Smooth muscle cell (in vitro differentiated cells): ENCODE data around the gene FHIT. TPM values are rescaled to one million over a fixed set of nuclear protein-coding genes. Genes with fewer than 3 reads are reported as not detected.

Source experiments
- DNase-seq: peaks from one replicate; lab custom pipeline; 2025; ENCODE audit not compliant: unreplicated experiment; lab: John Stamatoyannopoulos, UW
- H2AFZ ChIP-seq: fragments of 200-600 bp; sonication (generic); 2 replicates; pipeline ENCODE4 v1.6.0; 2016; ENCODE audit warnings: antibody characterized with exemption, low read depth, mild to moderate bottlenecking
- H3F3A ChIP-seq: fragments of 200-600 bp; sonication (generic); 2 replicates; pipeline ENCODE4 v1.6.0; 2017; ENCODE audit warnings: antibody characterized with exemption, low read depth
- H3K27ac ChIP-seq: fragments of 200-600 bp; sonication (generic); 2 replicates; pipeline ENCODE4 v1.5.1; 2016; ENCODE audit warnings: low read depth, mild to moderate bottlenecking
- H3K27me3 ChIP-seq: fragments of 200-600 bp; sonication (generic); 2 replicates; pipeline ENCODE4 v1.6.1; 2016; ENCODE audit warnings: low read depth, mild to moderate bottlenecking
- H3K36me3 ChIP-seq: fragments of 200-600 bp; sonication (generic); 2 replicates; pipeline ENCODE4 v1.5.1; 2016; ENCODE audit warnings: low read depth
- H3K4me1 ChIP-seq: fragments of 200-600 bp; sonication (generic); 2 replicates; pipeline ENCODE4 v1.5.1; 2016; ENCODE audit warnings: low read depth
- H3K4me2 ChIP-seq: fragments of 200-600 bp; sonication (generic); 2 replicates; pipeline ENCODE4 v1.6.0; 2016; ENCODE audit warnings: mild to moderate bottlenecking
- H3K4me3 ChIP-seq: fragments of 200-600 bp; sonication (generic); 2 replicates; pipeline ENCODE4 v1.5.1; 2016; ENCODE audit warnings: mild to moderate bottlenecking
- H3K79me2 ChIP-seq: fragments of 200-600 bp; sonication (generic); 2 replicates; pipeline ENCODE4 v1.6.0; 2016; ENCODE audit warnings: low read depth, mild to moderate bottlenecking
- H3K9ac ChIP-seq: fragments of 200-600 bp; sonication (generic); 2 replicates; pipeline ENCODE4 v1.6.0; 2016; ENCODE audit warnings: low read depth
- H3K9me3 ChIP-seq: fragments of 200-600 bp; sonication (generic); replicated peaks from 2 replicates; pipeline ENCODE4 v1.5.1; 2016; ENCODE audit warnings: low read depth
- H4K20me1 ChIP-seq: fragments of 200-600 bp; sonication (generic); 2 replicates; pipeline ENCODE4 v1.6.0; 2016; ENCODE audit warnings: low read depth
- CTCF ChIP-seq: fragments of 200-600 bp; sonication (generic); IDR thresholded peaks from 2 replicates; pipeline ENCODE4 v1.5.1; 2017; ENCODE audit warnings: borderline replicate concordance, mild to moderate bottlenecking, antibody characterized with exemption; ENCODE audit not compliant: insufficient read depth, poor library complexity, severe bottlenecking
- WGBS: methylation state at CpG from one replicate; pipeline ENCODE4 v1.1.7; 2016; ENCODE audit warnings: low lambda C conversion rate; 5-methylcytosine and 5-hydroxymethylcytosine counted together
- polyA plus RNA-seq: library from polyadenylated mRNA; unstranded; fragments of >200 nt; fragmentation: Nextera tagmentation; extraction: Ambion mirVana; gene quantifications from 2 replicates; pipeline ENCODE4 v1.2.1, GENCODE V29; 2016
- total RNA-seq: library from RNA; depleted of rRNA; stranded (reverse); fragments of >200 nt; gene quantifications from 2 replicates; pipeline ENCODE4 v1.2.3, GENCODE V29; 2014

The FHIT gene
- total and polyA plus RNA-seq, 2 experiments from 2014 or later = 5.9 to 6.7 TPM

GRCh38 chr3:60388731-60389130 is 862.5 kb downstream of the FHIT start:
- H3K4me2 ChIP-seq = no peak overlapping the region
- H3K36me3 ChIP-seq = no peaks in the 10 kb centered on the region
- WGBS = 39% methylated on average over 2 of the region's 2 CpGs
- DNase-seq = no peak
- no peaks in the 10 kb centered on the region for H3K79me2 ChIP-seq
- no peak overlapping the region for H3K9ac ChIP-seq
- H3K9me3 ChIP-seq = no peaks in the 10 kb centered on the region
- H4K20me1 ChIP-seq = no peaks in the 10 kb centered on the region
- no peaks in the 10 kb centered on the region for H3K27me3 ChIP-seq
- H3K4me3 ChIP-seq = no peak overlapping the region
- H3F3A ChIP-seq = no peaks in the 10 kb centered on the region
- no peak overlapping the region for H3K27ac ChIP-seq
- H2AFZ ChIP-seq = no peak overlapping the region
- TF ChIP-seq CTCF = no peak
- no peaks in the 10 kb centered on the region for H3K4me1 ChIP-seq

GRCh38 chr3:60386306-60386705 is 864.9 kb downstream of the FHIT start:
- Histone ChIP-seq H3K27me3 (no peaks in the 10 kb centered on the region), H3K36me3 (no peaks in the 10 kb centered on the region), H3K9ac (no peak overlapping the region), H3K9me3 (no peaks in the 10 kb centered on the region), H2AFZ (no peak overlapping the region), H3K27ac (no peak overlapping the region), H3K79me2 (no peaks in the 10 kb centered on the region), H3K4me2 (no peak overlapping the region), H4K20me1 (no peaks in the 10 kb centered on the region), H3K4me1 (no peaks in the 10 kb centered on the region), H3K4me3 (no peak overlapping the region), H3F3A (no peaks in the 10 kb centered on the region)
- no peak for DNase-seq
- WGBS = 98% methylated on average over 3 of the region's 3 CpGs
- TF ChIP-seq CTCF = no peak

- WGBS = 8% methylated on average over 5 of the region's 5 CpGs
- Histone ChIP-seq H3K4me3 (peak overlapping the region; percentile 20), H3K9me3 (no peaks in the 10 kb centered on the region), H4K20me1 (no peaks in the 10 kb centered on the region), H3K4me2 (peak overlapping the region; percentile 73), H2AFZ (peak overlapping the region; percentile 90), H3K79me2 (no peaks in the 10 kb centered on the region), H3K27me3 (no peaks in the 10 kb centered on the region), H3K36me3 (no peaks in the 10 kb centered on the region), H3K27ac (peak overlapping the region; percentile 62), H3F3A (no peaks in the 10 kb centered on the region), H3K4me1 (no peaks in the 10 kb centered on the region), H3K9ac (peak overlapping the region; percentile 30)
- no peak for DNase-seq
- TF ChIP-seq CTCF = no peak
These were observed 866.9 kb downstream of the FHIT start for GRCh38 chr3:60384341-60384740.

- H2AFZ ChIP-seq = no peak overlapping the region
- TF ChIP-seq CTCF = no peak
These were observed 867.9 kb downstream of the FHIT start for GRCh38 chr3:60383345-60383744.

More at GRCh38 chr3:60383345-60383744, 867.9 kb downstream of the FHIT start:
- no peaks in the 10 kb centered on the region for H3K36me3 ChIP-seq
- no peak for DNase-seq
- H3K9me3 ChIP-seq = no peaks in the 10 kb centered on the region
- no peak overlapping the region for H3K9ac ChIP-seq
- no peaks in the 10 kb centered on the region for H3K79me2 ChIP-seq
- 84% methylated on average over 2 of the region's 2 CpGs for WGBS
- no peaks in the 10 kb centered on the region for H4K20me1 ChIP-seq
- no peak overlapping the region for H3K4me2 ChIP-seq
- H3K4me3 ChIP-seq = no peak overlapping the region
- H3K27me3 ChIP-seq = no peaks in the 10 kb centered on the region
- H3K4me1 ChIP-seq = no peaks in the 10 kb centered on the region
- H3F3A ChIP-seq = no peaks in the 10 kb centered on the region
- H3K27ac ChIP-seq = no peak overlapping the region
